K562 (cell line): Measurements from ENCODE around the gene STT3A. TPM values are rescaled to one million over a fixed set of nuclear protein-coding genes. Genes with fewer than 3 reads are reported as not detected.
A peak's percentile ranks its signal among the peaks of the same experiment; 100 is the strongest.

Experiments used
- CBX2 ChIP-seq: fragments of 200-600 bp; sonication (generic); IDR thresholded peaks from one replicate; pipeline ENCODE4 v1.6.1; 2012; ENCODE audit warnings: mild to moderate bottlenecking, low read length, inconsistent platforms; ENCODE audit not compliant: insufficient read depth, poor library complexity, severe bottlenecking
- CTCFL ChIP-seq: IDR thresholded peaks from 2 replicates; pipeline ENCODE4 v1.6.1; 2011; ENCODE audit warnings: borderline replicate concordance, low read depth, mild to moderate bottlenecking, moderate library complexity, low read length; ENCODE audit not compliant: insufficient read depth, poor library complexity, severe bottlenecking
- CXXC5 ChIP-seq: fragments of 250-450 bp; sonication (Bioruptor Pico); IDR thresholded peaks from 2 replicates; pipeline ENCODE4 v1.8.0; 2022; ENCODE audit warnings: inconsistent platforms, mild to moderate bottlenecking, moderate library complexity
- HEY1 ChIP-seq: fragments of 250-450 bp; sonication (Bioruptor Pico); IDR thresholded peaks from 2 replicates; pipeline ENCODE4 v1.5.0; 2020; ENCODE audit warnings: mild to moderate bottlenecking, moderate library complexity, borderline replicate concordance
- MTA3 ChIP-seq: fragments of 450-650 bp; formaldehyde crosslinking; IDR thresholded peaks from 2 replicates; pipeline ENCODE4 v1.6.1; 2017; ENCODE audit warnings: mild to moderate bottlenecking, borderline replicate concordance
- NUFIP1 ChIP-seq: fragments of 450-650 bp; IDR thresholded peaks from 2 replicates; pipeline ENCODE4 v1.6.1; 2018; ENCODE audit not compliant: partially characterized antibody
- POLR2AphosphoS5 ChIP-seq: IDR thresholded peaks from 2 replicates; pipeline ENCODE4 v1.6.1; 2011; ENCODE audit warnings: mild to moderate bottlenecking, low read depth, low read length, moderate library complexity; ENCODE audit not compliant: control insufficient read depth, insufficient read depth
- PURB ChIP-seq: sonication (generic); formaldehyde crosslinking; IDR thresholded peaks from 2 replicates; pipeline ENCODE4 v1.9.0; 2021; ENCODE audit warnings: low read depth, mild to moderate bottlenecking, missing genetic modification reagents
- RBM17 ChIP-seq: fragments of 200-400 bp; formaldehyde crosslinking; IDR thresholded peaks from 2 replicates; pipeline ENCODE4 v1.6.1; 2017; ENCODE audit warnings: low read depth, mild to moderate bottlenecking, low read length, borderline replicate concordance
- RCOR1 ChIP-seq, 2 experiments: IDR thresholded peaks; 2 replicates each; pipeline ENCODE4 v1.6.1; 2012; ENCODE audit warnings: low read depth in 2 of 2, low read length in 2 of 2, borderline replicate concordance in 1 of 2, improper control_type of control experiment in 1 of 2
- RFX5 ChIP-seq: IDR thresholded peaks from 2 replicates; pipeline ENCODE4 v1.6.1; 2011; ENCODE audit warnings: low read depth, mild to moderate bottlenecking, improper control_type of control experiment, low read length
- RFX7 ChIP-seq: fragments of 250-450 bp; sonication (Bioruptor Pico); IDR thresholded peaks from 2 replicates; pipeline ENCODE4 v1.5.1; 2021; ENCODE audit warnings: mild to moderate bottlenecking
- RUNX1 ChIP-seq: sonication (generic); IDR thresholded peaks from 2 replicates; pipeline ENCODE4 v1.6.1; 2016; ENCODE audit warnings: antibody characterized with exemption, low read depth
- SP1 ChIP-seq: sonication (generic); formaldehyde crosslinking; IDR thresholded peaks from 2 replicates; pipeline ENCODE4 v1.8.1; 2022; ENCODE audit warnings: mild to moderate bottlenecking, missing genetic modification reagents
- TAF15 ChIP-seq: fragments of 200-400 bp; formaldehyde crosslinking; IDR thresholded peaks from 2 replicates; pipeline ENCODE4 v1.6.1; 2017; ENCODE audit warnings: mild to moderate bottlenecking, low read depth, low read length, moderate library complexity
- TBL1XR1 ChIP-seq, 2 experiments: IDR thresholded peaks; 2 replicates each; pipeline ENCODE4 v1.6.1; 2012; ENCODE audit warnings: improper control_type of control experiment in 2 of 2, low read length in 2 of 2, mild to moderate bottlenecking in 1 of 2
- TSHZ1 ChIP-seq: fragments of 250-450 bp; sonication (Bioruptor Pico); IDR thresholded peaks from 2 replicates; pipeline ENCODE4 v1.4.0; 2020; ENCODE audit warnings: mild to moderate bottlenecking, moderate library complexity
- ZBTB33 ChIP-seq: sonication (generic); formaldehyde crosslinking; IDR thresholded peaks from 2 replicates; pipeline ENCODE4 v1.8.1; 2023; ENCODE audit warnings: mild to moderate bottlenecking, missing genetic modification reagents
- ZC3H8 ChIP-seq: fragments of 450-650 bp; IDR thresholded peaks from 2 replicates; pipeline ENCODE4 v1.6.1; 2017
- ZNF217 ChIP-seq: sonication (generic); formaldehyde crosslinking; IDR thresholded peaks from 2 replicates; pipeline ENCODE4 v1.8.0; 2022; ENCODE audit warnings: mild to moderate bottlenecking, missing genetic modification reagents
- ZNF3 ChIP-seq: fragments of 250-450 bp; sonication (Bioruptor Pico); IDR thresholded peaks from 2 replicates; pipeline ENCODE4 v1.5.0; 2021; ENCODE audit warnings: mild to moderate bottlenecking, moderate library complexity
- ZNF311 ChIP-seq: fragments of 250-450 bp; sonication (Bioruptor Pico); IDR thresholded peaks from 2 replicates; pipeline ENCODE4 v1.4.0; 2020; ENCODE audit warnings: mild to moderate bottlenecking, moderate library complexity
- polyA plus RNA-seq, 8 experiments: library from polyadenylated mRNA; depleted of rRNA in 4 of 8; stranded (reverse) in 5 of 8; unstranded in 3 of 8; fragments of >200 nt; fragmentation: Nextera tagmentation in 2 of 8; fragmentation: Illumina TruSeq in 1 of 8; extraction: Ambion mirVana in 2 of 8; extraction: Trizol in 1 of 8; gene quantifications; 2 replicates each; pipeline versions ENCODE4 v1.2.1 to v1.2.3, GENCODE V29; 2011 to 2014; ENCODE audit warnings: inconsistent platforms in 1 of 8, missing spikeins in 1 of 8
- total RNA-seq, 7 experiments: library from RNA; depleted of rRNA in 6 of 7; stranded (reverse); fragments of >200 nt in 6 of 7; fragmentation: Illumina TruSeq in 2 of 7; extraction: Trizol in 2 of 7; gene quantifications; 2 replicates each; pipeline versions ENCODE4 v1.2.1 to v1.2.3, GENCODE V29; 2011 to 2021; ENCODE audit warnings: low replicate concordance in 1 of 7

STT3A gene
- total and polyA plus RNA-seq, 9 of the 15 experiments (the other 6 are each of a cell fraction or from before 2014, with no cell fraction given), result 70.7 to 330 (median 192) TPM

- TF ChIP-seq TSHZ1 (no peak), SP1 (CRISPR knock-in tag) (no peak), TAF15 (no peak), CTCFL (no peak), CXXC5 (CRISPR knock-in tag) (peak; percentile 66), RBM17 (no peak), RFX5 (no peak), ZBTB33 (CRISPR knock-in tag) (no peak), PURB (CRISPR knock-in tag) (no peak), TBL1XR1 (IDR thresholded peaks at IDR 0.05; ENCODE audit: low read length in 2 of 2) (peak; percentile 80 to 95; a peak in 3 of 4 replicates), CBX2 (no peak), RCOR1 (IDR thresholded peaks at IDR 0.05; ENCODE audit: borderline replicate concordance in 1 of 2, low read depth in 2 of 2, low read length in 2 of 2) (peak; percentile 85 to 94; a peak in 3 of 4 replicates), MTA3 (peak; percentile 65; the same call in 1 of the 2 replicates), ZNF311 (CRISPR knock-in tag) (peak; percentile 91), POLR2AphosphoS5 (peak; percentile 96), ZNF217 (CRISPR knock-in tag) (no peak), HEY1 (0 out of 2 replicates have a peak, but pooled peaks have one; percentile 57), RUNX1 (peak; percentile 94; the same call in 1 of the 2 replicates), RFX7 (CRISPR knock-in tag) (no peak), NUFIP1 (no peak), ZNF3 (no peak), ZC3H8 (no peak)
Measured at GRCh38 chr11:125552927-125553326, 39.7 kb upstream of the STT3A start (continued).
